CD4-positive, alpha-beta T cell (primary cell): ENCODE data around the gene CCDC71L. TPM values are rescaled to one million over a fixed set of nuclear protein-coding genes. Genes with fewer than 3 reads are reported as not detected.

Source experiments
- ATAC-seq: fragments of 200-7000 bp; cut with Tn5 transposase; one replicate; pipeline ENCODE4 v1.10.0; 2022; ENCODE audit warnings: mild to moderate bottlenecking; ENCODE audit not compliant: poor library complexity
- CTCF ChIA-PET: fragments of 350-600 bp; sonication (Branson Sonifier 250); formaldehyde crosslinking; loops from one replicate; lab custom pipeline; 2021; ENCODE audit warnings: antibody characterized with exemption, inconsistent platforms; lab: Charles Lee
- POLR2A ChIA-PET: fragments of 350-600 bp; sonication (Branson Sonifier 250); formaldehyde crosslinking; loops from one replicate; lab custom pipeline; 2021; ENCODE audit warnings: antibody characterized with exemption, inconsistent platforms; lab: Charles Lee
- DNase-seq, 14 experiments: peaks; one replicate each; pipeline ENCODE4 v3.0.0-alpha.2; 2013 to 2020; ENCODE audit warnings: mixed read lengths in 2 of 14
- H3K27ac ChIP-seq, 2 donors: one replicate each; pipeline versions ENCODE4 v1.5.1 to v1.7.0; 2013; ENCODE audit warnings: low read length in 2 of 2, low read depth in 1 of 2, mild to moderate bottlenecking in 1 of 2
- H3K27me3 ChIP-seq, 2 experiments: 1 replicate in 1 of 2; 2 replicates in 1 of 2; pipeline versions ENCODE4 v1.6.1 to v1.7.0; 2013; ENCODE audit warnings: low read length in 2 of 2, control low read depth in 1 of 2, mild to moderate bottlenecking in 1 of 2, moderate library complexity in 1 of 2; ENCODE audit not compliant: insufficient read depth in 2 of 2, control insufficient read depth in 1 of 2
- H3K36me3 ChIP-seq: one replicate; pipeline ENCODE4 v1.6.1; 2013; ENCODE audit warnings: low read length, control low read depth; ENCODE audit not compliant: insufficient read depth
- H3K4me1 ChIP-seq: one replicate; pipeline ENCODE4 v1.6.1; 2013; ENCODE audit warnings: low read length, control low read depth; ENCODE audit not compliant: insufficient read depth
- H3K4me3 ChIP-seq: one replicate; pipeline ENCODE4 v1.5.1; 2013; ENCODE audit warnings: mild to moderate bottlenecking, low read length, moderate library complexity
- H3K9me3 ChIP-seq, 2 experiments: 1 replicate in 1 of 2; 2 replicates in 1 of 2; pipeline versions ENCODE4 v1.6.1 to v1.7.0; 2013; ENCODE audit warnings: low read length in 2 of 2, mild to moderate bottlenecking in 2 of 2, control low read depth in 1 of 2, moderate library complexity in 1 of 2; ENCODE audit not compliant: control insufficient read depth in 1 of 2, insufficient read depth in 1 of 2
- H3K27ac Mint-ChIP-seq: one replicate; pipeline ENCODE4 v1.8.0; 2020; ENCODE audit warnings: mixed read lengths
- H3K27me3 Mint-ChIP-seq: one replicate; pipeline ENCODE4 v1.8.0; 2021; ENCODE audit warnings: mixed read lengths
- H3K36me3 Mint-ChIP-seq: one replicate; pipeline ENCODE4 v1.8.0; 2021; ENCODE audit warnings: low read depth, mixed read lengths
- H3K4me1 Mint-ChIP-seq: one replicate; pipeline ENCODE4 v1.8.0; 2021; ENCODE audit warnings: low read depth, mixed read lengths
- H3K4me3 Mint-ChIP-seq: one replicate; pipeline ENCODE4 v1.8.0; 2020; ENCODE audit warnings: mild to moderate bottlenecking, mixed read lengths
- H3K9me3 Mint-ChIP-seq: one replicate; pipeline ENCODE4 v1.8.0; 2020; ENCODE audit warnings: mixed read lengths
- intact Hi-C, 2 experiments: fragments of 100-400 bp; cut with DNase I in 1 of 2; cut with micrococcal nuclease in 1 of 2; formaldehyde crosslinking; loops; one replicate each; pipeline versions ENCODE4 v1.15.1 to v1.9.0; 2023 to 2025; cut with DNase I, micrococcal nuclease
- total RNA-seq, 174 experiments: library from RNA in 2 of 174; stranded (reverse) in 2 of 174; gene quantifications; one replicate each; pipeline ENCODE4 v1.2.3 and lab custom pipeline; 2021 to 2026
- TF ChIP-seq, protein P1 (sequence below): fragments of 200-600 bp; IDR thresholded peaks from one replicate; pipeline ENCODE4 v1.8.0; 2022; ENCODE audit warnings: antibody characterized with exemption, mild to moderate bottlenecking

The CCDC71L gene
- total RNA-seq, 2 experiments from 2014 or later: 9.5 to 9.8 TPM

DNA sequence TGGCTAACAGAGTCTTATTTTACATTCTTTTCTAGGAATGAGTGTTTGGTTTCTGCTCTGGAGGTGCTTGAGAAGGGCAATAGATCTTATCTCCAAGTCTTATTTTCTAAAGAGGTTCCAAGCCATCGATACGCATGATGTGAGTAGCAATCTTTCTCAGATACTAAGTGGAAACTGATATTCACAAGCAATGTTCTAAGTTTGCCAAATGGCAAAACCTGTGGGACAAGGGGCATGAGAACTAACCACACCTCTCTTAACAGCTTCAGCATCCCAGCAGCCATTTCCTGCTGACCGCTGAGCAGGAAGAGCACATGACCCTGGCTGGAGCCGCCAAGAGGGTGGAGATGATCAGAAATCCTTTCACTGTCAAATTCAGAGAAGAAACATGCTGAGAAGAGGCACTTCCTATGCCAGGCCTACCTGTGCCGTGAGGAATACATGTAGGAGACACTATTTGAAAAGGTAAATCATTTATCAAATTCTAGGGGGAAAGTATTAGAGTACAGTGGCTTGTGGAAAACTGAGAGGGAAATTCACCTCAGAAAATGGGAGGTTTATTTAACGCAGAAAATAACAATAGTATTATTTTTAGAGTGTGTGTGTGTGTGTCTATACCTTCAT lies 35.2 kb downstream of the CCDC71L start:
- Mint-ChIP-seq H3K36me3 (no peaks in the 10 kb centered on the region), H3K27me3 (peaks cover 4% of the 10 kb centered on the region), H3K27ac (no peak overlapping the region), H3K9me3 (no peaks in the 10 kb centered on the region), H3K4me1 (no peaks in the 10 kb centered on the region), H3K4me3 (no peak overlapping the region)
- Histone ChIP-seq H3K27me3 (no peaks in the 10 kb centered on the region), H3K36me3 (no peaks in the 10 kb centered on the region), H3K4me1 (no peaks in the 10 kb centered on the region), H3K27ac (no peak overlapping the region), H3K9me3 (peaks cover 0 to 9% of the 10 kb centered on the region in 2 experiments), H3K4me3 (no peak overlapping the region)
- ATAC-seq: no peak
- DNase-seq: no peak
- ChIA-PET POLR2A (no interaction called here), CTCF (no interaction called here)
- intact Hi-C loops: no loop called here
- TF ChIP-seq, protein P1, sequence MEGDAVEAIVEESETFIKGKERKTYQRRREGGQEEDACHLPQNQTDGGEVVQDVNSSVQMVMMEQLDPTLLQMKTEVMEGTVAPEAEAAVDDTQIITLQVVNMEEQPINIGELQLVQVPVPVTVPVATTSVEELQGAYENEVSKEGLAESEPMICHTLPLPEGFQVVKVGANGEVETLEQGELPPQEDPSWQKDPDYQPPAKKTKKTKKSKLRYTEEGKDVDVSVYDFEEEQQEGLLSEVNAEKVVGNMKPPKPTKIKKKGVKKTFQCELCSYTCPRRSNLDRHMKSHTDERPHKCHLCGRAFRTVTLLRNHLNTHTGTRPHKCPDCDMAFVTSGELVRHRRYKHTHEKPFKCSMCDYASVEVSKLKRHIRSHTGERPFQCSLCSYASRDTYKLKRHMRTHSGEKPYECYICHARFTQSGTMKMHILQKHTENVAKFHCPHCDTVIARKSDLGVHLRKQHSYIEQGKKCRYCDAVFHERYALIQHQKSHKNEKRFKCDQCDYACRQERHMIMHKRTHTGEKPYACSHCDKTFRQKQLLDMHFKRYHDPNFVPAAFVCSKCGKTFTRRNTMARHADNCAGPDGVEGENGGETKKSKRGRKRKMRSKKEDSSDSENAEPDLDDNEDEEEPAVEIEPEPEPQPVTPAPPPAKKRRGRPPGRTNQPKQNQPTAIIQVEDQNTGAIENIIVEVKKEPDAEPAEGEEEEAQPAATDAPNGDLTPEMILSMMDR: no peak

DNA sequence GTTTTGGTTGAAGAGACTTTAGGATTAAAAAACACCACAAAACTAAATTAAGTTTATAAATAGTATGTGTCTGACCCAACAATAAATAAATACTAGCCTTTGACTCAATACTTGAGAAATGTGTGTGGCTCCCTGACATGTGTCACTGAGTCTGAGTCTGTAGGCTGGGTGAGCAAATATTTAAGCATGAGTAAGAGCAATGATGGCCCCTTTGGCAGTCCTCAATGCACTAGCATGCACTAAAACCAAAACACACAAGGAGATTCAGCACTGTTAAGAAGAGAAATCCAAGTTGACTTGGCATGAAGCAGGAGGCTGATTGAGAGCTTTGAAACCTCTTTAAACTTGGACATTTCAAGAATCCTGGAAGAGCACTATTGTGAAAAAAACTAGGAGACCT lies 37.1 kb downstream of the CCDC71L start:
- ChIA-PET POLR2A (no interaction called here), CTCF (interaction anchor here (0.9 kb wide), 1 partner anchor 28 kb away, joined by 3 read pairs; no protein-coding TSS in a partner anchor)
- no peak for DNase-seq
- H3K36me3 ChIP-seq: no peaks in the 10 kb centered on the region
- TF ChIP-seq, protein P1: no peak
- H3K27ac ChIP-seq: no peak overlapping the region
- ATAC-seq: no peak
- peaks cover 0 to 9% of the 10 kb centered on the region in 2 experiments for H3K9me3 ChIP-seq
- Mint-ChIP-seq H3K9me3 (no peaks in the 10 kb centered on the region), H3K27ac (no peak overlapping the region), H3K4me3 (no peak overlapping the region), H3K27me3 (no peaks in the 10 kb centered on the region), H3K36me3 (no peaks in the 10 kb centered on the region), H3K4me1 (no peaks in the 10 kb centered on the region)
- H3K4me1 ChIP-seq: no peaks in the 10 kb centered on the region
- intact Hi-C loops: no loop called here
- no peak overlapping the region for H3K4me3 ChIP-seq
- H3K27me3 ChIP-seq: no peaks in the 10 kb centered on the region

DNA sequence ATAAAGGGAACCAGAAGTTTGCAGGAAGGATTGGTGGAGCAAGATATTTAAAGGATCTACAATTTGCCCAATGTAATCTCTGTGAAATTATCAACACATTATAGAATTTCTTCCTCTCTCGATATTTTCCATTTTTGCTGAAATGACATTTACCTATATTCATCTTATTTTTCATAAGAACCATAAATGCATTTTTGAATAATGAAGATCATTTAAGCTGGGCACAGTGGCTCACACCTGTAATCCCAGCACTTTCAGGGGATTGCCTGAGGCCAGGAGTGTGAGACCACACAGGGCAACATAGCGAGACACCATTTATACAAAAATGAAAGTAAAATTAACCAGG lies 37.7 kb downstream of the CCDC71L start:
- Mint-ChIP-seq H3K27ac (no peak overlapping the region), H3K4me1 (no peaks in the 10 kb centered on the region), H3K4me3 (no peak overlapping the region), H3K27me3 (no peaks in the 10 kb centered on the region), H3K36me3 (no peaks in the 10 kb centered on the region), H3K9me3 (no peaks in the 10 kb centered on the region)
- ChIA-PET CTCF (interaction anchor here (0.9 kb wide), 1 partner anchor 29 kb away, joined by 3 read pairs; no protein-coding TSS in a partner anchor), POLR2A (no interaction called here)
- ATAC-seq: no peak
- no peaks in the 10 kb centered on the region for H3K36me3 ChIP-seq
- H3K4me3 ChIP-seq: no peak overlapping the region
- H3K9me3 ChIP-seq: peaks cover 0 to 9% of the 10 kb centered on the region in 2 experiments
- H3K27me3 ChIP-seq: no peaks in the 10 kb centered on the region
- intact Hi-C loops: no loop called here
- TF ChIP-seq, protein P1: no peak
- no peak for DNase-seq
- H3K4me1 ChIP-seq: no peaks in the 10 kb centered on the region
- no peak overlapping the region for H3K27ac ChIP-seq
